Naive B cell (primary cell): Measurements from ENCODE around the gene SPATA20. TPM values are rescaled to one million over a fixed set of nuclear protein-coding genes. Genes with fewer than 3 reads are reported as not detected.

Source experiments
- ATAC-seq, 2 donors: fragments of 150-1000 bp; cut with Tn5 transposase; 2 replicates each; pipeline ENCODE4 v1.10.0; 2021; ENCODE audit warnings: low read depth in 2 of 2, mild to moderate bottlenecking in 2 of 2, moderate library complexity in 2 of 2
- DNase-seq: peaks from one replicate; pipeline ENCODE4 v3.0.0; 2022
- H3K27ac Mint-ChIP-seq, 6 donors: one replicate each; pipeline ENCODE4 v1.8.0; 2020 to 2022; ENCODE audit warnings: mild to moderate bottlenecking in 6 of 6, mixed read lengths in 6 of 6, moderate library complexity in 5 of 6, inconsistent platforms in 2 of 6
- H3K27me3 Mint-ChIP-seq, 3 donors: one replicate each; pipeline ENCODE4 v1.8.0; 2021 to 2022; ENCODE audit warnings: mixed read lengths in 3 of 3, mild to moderate bottlenecking in 1 of 3
- H3K36me3 Mint-ChIP-seq, 2 donors: one replicate each; pipeline ENCODE4 v1.8.0; 2020 to 2022; ENCODE audit warnings: mixed read lengths in 2 of 2, inconsistent platforms in 1 of 2, mild to moderate bottlenecking in 1 of 2
- H3K4me1 Mint-ChIP-seq, 3 donors: one replicate each; pipeline ENCODE4 v1.8.0; 2020 to 2022; ENCODE audit warnings: mixed read lengths in 3 of 3, inconsistent platforms in 1 of 3, mild to moderate bottlenecking in 1 of 3, moderate library complexity in 1 of 3
- H3K4me3 Mint-ChIP-seq, 8 donors: one replicate each; pipeline ENCODE4 v1.8.0; 2020 to 2022; ENCODE audit warnings: mild to moderate bottlenecking in 8 of 8, mixed read lengths in 8 of 8, moderate library complexity in 8 of 8, inconsistent platforms in 2 of 8
- H3K9me3 Mint-ChIP-seq, 7 donors: one replicate each; pipeline ENCODE4 v1.8.0; 2020 to 2022; ENCODE audit warnings: mixed read lengths in 7 of 7, mild to moderate bottlenecking in 5 of 7, inconsistent platforms in 2 of 7, moderate library complexity in 1 of 7
- polyA plus RNA-seq, 6 donors: library from polyadenylated mRNA; unstranded; fragments of 300-500 nt; fragmentation: Illumina TruSeq; gene quantifications; one replicate each; pipeline ENCODE4 v1.2.3, GENCODE V29; 2021; ENCODE audit warnings: low read depth in 6 of 6

Gene SPATA20
- polyA plus RNA-seq, 6 donors from 2014 or later: 8.2 to 17.0 (median 11.9) TPM

DNA sequence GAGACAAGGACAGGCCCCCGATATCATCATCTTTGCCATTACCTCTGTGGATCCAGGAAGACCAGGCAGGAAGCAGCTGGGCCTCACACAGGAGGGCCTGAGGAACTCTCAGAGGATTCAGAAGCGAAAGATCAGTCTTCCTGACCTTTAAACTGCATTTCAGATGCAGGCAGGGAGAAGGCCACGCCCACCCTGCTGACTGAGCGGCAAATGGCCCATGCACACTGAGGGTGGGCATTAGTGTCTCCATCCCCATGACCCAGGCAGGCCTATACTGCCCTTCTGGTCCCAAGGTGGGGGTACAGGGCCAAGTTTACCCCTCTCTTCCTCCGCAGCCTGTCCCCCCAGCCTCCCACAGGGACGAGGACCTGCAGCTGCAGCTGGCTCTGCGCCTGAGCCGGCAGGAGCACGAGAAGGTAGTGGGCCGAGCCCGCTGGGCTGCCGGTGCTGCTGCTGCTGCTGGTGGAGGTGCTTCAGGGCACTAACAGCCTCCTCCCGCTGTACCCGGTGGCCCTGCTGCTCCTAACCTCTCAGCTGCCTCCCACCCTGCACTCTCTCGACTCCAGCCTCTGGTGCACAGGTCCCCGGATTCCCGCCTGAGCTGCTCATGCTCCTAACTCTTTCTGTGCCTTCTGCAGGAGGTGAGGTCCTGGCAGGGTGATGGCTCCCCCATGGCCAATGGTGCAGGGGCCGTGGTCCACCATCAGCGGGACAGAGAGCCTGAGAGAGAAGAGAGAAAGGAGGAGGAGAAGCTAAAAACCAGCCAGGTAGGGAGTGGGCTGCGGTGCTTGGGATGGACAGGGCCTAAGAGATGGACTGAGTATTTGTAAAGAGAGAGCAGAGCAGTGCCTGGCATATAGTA lies 8.2 kb upstream of the SPATA20 start:
- no peak overlapping the region for H3K4me3 Mint-ChIP-seq
- H3K9me3 Mint-ChIP-seq: no peaks in the 10 kb centered on the region
- H3K36me3 Mint-ChIP-seq: no peaks in the 10 kb centered on the region
- peaks cover 20 to 31% (median 28%) of the 10 kb centered on the region in 3 donors for H3K27me3 Mint-ChIP-seq
- peaks cover 15 to 17% (median 16%) of the 10 kb centered on the region in 3 donors for H3K4me1 Mint-ChIP-seq
- peak overlapping the region in 1 of 6 donors; percentile 62 for H3K27ac Mint-ChIP-seq
- DNase-seq (no peak), ATAC-seq (no peak)

DNA sequence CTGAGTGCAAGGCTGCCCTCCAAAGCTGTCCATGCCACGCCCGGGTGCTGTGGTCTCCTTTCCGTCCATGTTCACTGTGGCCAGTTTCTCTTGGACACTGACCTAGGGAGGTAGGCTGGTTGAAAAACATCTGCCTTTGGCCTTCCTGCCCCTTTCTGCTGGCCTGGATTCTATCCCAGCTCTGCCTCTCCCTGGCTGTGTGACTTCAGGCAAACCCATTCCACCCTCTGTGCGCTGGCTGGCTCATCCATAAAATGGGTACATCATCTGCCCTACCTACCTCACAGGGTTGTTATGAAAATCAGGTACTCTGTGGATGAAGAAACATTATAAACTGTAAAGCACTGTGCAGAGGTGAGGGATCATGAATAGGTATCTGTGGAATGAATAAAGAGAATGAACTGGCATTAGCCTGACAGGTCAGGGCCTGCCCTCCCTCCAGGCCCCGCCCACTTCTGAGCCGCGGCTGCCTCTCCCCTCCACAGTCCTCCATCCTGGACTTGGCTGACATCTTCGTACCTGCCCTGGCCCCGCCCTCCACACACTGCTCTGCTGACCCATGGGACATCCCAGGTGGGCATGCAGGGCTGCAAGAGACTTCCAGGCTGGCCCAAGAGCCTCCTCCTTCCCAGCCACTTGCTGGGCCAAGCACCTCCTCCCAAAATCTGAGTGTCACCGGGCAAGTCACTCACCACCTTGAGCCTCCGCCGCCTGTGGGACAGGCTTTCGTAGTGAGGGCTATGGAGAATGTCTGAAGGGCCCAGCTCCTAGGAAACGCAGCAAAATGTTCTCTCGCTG lies 7.0 kb upstream of the SPATA20 start:
- H3K27ac Mint-ChIP-seq: no peak overlapping the region
- H3K4me3 Mint-ChIP-seq: peak overlapping the region in 1 of 8 donors; percentile 25
- ATAC-seq (no peak), DNase-seq (no peak)
- H3K36me3 Mint-ChIP-seq: peaks cover 0 to 3% of the 10 kb centered on the region in 2 donors
- peaks cover 9 to 20% (median 11%) of the 10 kb centered on the region in 3 donors for H3K4me1 Mint-ChIP-seq
- H3K9me3 Mint-ChIP-seq: no peaks in the 10 kb centered on the region
- peaks cover 16 to 32% (median 27%) of the 10 kb centered on the region in 3 donors for H3K27me3 Mint-ChIP-seq

DNA sequence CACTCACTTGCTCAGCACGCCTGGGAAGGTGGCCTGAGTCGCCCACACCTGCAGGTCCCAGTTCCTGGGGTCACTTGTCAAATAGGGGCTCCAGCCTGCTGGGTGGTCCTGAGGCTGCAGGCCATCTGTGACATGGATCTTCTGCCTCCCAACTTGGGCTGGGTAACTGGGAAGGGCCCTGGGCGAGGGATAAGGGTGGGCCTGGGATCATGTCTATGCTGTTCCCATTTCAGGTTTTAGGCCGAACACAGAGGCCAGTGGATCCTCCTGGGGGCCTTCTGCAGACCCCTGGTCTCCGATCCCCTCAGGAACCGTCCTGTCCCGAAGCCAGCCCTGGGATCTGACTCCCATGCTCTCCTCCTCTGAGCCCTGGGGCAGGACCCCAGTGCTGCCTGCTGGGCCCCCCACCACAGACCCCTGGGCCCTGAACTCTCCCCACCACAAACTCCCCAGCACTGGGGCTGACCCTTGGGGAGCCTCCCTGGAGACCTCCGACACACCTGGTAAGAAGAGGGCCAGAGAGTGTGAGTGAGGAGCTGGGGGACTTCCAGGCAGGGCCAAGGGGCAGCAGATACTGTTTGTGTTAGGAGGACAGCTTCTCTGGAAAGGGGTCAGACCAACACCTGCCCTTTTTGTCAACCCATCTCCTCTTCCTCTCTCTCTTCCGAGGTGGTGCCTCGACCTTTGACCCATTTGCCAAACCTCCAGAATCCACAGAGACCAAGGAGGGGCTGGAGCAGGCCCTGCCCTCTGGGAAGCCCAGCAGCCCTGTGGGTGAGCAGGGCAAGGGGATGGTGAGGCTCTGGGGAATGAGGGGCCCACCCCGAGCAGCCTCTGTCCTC lies 6.2 kb upstream of the SPATA20 start:
- DNase-seq: no peak
- Mint-ChIP-seq H3K4me1 (peaks cover 9 to 22% (median 11%) of the 10 kb centered on the region in 3 donors), H3K4me3 (peak overlapping the region in 7 of 8 donors; percentile 9 to 93 (median 85)), H3K36me3 (peaks cover 0 to 3% of the 10 kb centered on the region in 2 donors), H3K27me3 (peaks cover 9 to 32% (median 26%) of the 10 kb centered on the region in 3 donors), H3K9me3 (no peaks in the 10 kb centered on the region), H3K27ac (no peak overlapping the region)
- no peak for ATAC-seq

DNA sequence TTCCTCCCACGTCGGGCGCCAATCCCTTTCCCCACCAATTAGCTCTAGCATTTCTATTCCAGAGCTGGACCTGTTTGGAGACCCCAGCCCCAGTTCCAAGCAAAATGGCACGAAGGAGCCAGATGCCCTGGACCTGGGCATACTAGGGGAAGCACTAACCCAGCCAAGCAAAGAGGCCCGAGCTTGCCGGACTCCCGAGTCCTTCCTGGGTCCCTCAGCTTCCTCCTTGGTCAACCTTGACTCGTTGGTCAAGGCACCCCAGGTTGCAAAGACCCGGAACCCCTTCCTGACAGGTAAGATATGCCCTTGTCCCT lies 5.6 kb upstream of the SPATA20 start:
- peaks cover 12 to 25% (median 14%) of the 10 kb centered on the region in 3 donors for H3K4me1 Mint-ChIP-seq
- ATAC-seq (no peak), DNase-seq (no peak)
- no peak overlapping the region for H3K27ac Mint-ChIP-seq
- peaks cover 3 to 32% (median 21%) of the 10 kb centered on the region in 3 donors for H3K27me3 Mint-ChIP-seq
- peak overlapping the region; percentile 83 to 94 (median 88) for H3K4me3 Mint-ChIP-seq
- H3K36me3 Mint-ChIP-seq: peaks cover 0 to 3% of the 10 kb centered on the region in 2 donors
- H3K9me3 Mint-ChIP-seq: no peaks in the 10 kb centered on the region

DNA sequence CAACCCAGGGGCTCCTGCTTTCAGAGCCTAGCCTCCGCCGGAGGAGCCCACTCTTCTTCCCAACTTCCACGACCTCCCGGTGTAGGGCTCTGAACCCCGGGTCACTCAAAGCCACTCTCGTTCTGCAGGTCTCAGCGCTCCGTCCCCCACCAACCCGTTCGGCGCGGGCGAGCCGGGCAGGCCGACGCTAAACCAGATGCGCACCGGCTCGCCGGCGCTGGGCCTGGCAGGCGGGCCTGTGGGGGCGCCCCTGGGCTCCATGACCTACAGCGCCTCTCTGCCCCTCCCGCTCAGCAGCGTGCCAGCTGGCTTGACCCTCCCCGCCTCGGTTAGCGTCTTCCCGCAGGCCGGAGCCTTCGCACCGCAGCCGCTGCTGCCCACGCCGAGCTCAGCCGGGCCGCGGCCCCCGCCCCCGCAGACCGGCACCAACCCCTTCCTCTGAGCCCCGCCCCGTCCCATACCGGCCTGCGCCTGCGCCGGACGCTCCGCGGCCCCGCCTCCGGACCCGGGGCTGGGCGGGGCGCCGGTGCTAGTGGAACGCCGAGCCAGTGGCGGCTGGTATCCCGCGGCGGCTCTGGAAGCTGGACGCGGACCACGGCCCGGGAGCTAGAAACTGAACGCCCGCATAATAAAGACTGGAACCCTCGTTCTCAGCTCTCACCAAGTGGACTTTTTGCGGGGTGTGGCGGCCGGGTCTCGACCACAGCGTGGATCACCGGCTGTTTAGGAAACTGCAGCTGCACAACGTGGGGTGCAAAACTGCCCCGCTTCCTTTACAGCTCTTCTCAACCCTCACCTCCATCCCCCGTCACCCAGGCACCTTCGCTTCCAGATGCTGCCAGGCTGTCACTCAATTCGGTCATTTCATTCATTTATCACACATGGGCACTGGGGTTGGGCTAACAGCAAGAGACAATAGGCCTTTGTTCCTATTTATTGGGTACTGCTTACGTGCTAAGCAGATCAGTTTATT lies 5.0 kb upstream of the SPATA20 start:
- ATAC-seq: peak; percentile 82 to 85
- Mint-ChIP-seq H3K36me3 (peaks cover 0 to 3% of the 10 kb centered on the region in 2 donors), H3K27ac (peak overlapping the region in 3 of 6 donors; percentile 9 to 87 (median 52)), H3K4me3 (peak overlapping the region; percentile 83 to 94 (median 88)), H3K27me3 (peaks cover 0 to 30% (median 18%) of the 10 kb centered on the region in 3 donors), H3K9me3 (no peaks in the 10 kb centered on the region), H3K4me1 (peaks cover 16 to 31% (median 19%) of the 10 kb centered on the region in 3 donors)
- DNase-seq: peak; percentile 88

DNA sequence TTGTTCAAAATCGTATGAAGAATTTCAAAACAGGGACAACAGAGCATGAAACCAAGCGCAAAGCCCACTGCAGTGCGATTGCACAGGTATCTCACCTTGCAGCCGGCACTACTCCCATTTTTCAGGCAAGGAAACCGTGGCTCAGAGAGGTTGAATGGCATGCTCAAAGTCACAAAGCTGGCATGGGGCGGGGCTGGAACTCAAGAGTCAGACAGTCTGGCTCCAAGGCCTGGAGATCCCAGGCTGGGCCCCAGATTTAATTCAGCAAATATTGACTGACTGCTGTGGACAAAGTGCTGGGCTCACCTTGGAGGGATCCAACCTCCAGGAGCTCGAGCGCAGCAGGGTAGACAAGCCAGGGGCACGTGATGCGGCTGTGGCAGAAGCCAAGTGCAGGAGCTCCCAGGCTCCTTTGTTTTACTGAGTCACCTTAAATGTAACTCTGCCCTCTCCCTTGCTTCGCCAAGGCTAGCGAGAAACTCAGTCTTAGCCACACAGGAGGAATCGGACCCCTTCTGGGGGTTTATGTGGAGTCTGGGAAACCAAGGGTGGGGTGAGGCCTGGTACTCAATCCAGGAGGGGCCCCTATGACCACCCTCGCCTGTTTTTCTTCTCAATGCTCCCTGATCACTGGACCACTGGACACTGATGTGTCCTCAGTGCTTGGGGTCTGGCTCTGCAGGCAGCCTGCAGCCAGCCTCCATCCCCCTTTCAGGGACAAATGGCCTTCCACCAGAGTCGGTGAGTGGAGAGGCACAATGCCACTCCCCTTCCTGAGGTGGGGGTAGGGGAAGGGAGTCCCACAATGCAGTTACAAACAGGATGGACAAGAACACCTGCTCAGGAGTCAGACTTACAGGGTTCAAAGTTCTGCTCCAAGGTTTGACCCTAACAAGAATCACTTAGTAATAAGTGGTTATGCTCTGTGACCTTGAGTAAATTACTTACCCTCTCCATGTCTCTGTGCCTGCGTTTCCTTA lies 3.9 kb upstream of the SPATA20 start:
- Mint-ChIP-seq H3K4me3 (peak overlapping the region in 7 of 8 donors; percentile 83 to 94 (median 85)), H3K36me3 (peaks cover 0 to 3% of the 10 kb centered on the region in 2 donors), H3K9me3 (no peaks in the 10 kb centered on the region), H3K4me1 (peaks cover 20 to 35% (median 25%) of the 10 kb centered on the region in 3 donors), H3K27ac (peak overlapping the region in 1 of 6 donors; percentile 32), H3K27me3 (peaks cover 0 to 30% (median 18%) of the 10 kb centered on the region in 3 donors)
- DNase-seq (no peak), ATAC-seq (no peak)

DNA sequence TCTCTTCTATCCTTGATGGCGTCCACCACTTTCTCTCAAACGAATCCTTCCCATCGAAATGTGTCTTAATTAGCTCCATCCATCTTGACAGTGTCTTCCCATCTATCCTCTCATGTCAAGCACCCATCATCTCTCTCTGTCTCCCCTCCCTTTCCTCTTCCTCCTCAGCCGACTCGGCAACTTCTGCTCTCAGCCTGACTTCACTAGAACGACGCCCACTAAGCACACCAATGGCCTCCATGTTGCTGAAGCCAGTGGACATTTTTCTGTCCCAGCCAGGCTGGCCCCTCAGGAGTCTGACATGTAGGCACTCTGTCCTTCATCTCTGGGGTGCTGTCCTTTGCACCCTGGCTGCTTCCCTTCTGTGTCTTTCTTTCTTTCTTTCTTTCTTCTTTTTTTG lies 2.5 kb upstream of the SPATA20 start:
- H3K4me3 Mint-ChIP-seq: peak overlapping the region in 3 of 8 donors; percentile 11 to 83 (median 37)
- peaks cover 0 to 30% (median 18%) of the 10 kb centered on the region in 3 donors for H3K27me3 Mint-ChIP-seq
- DNase-seq: no peak
- no peak for ATAC-seq
- H3K4me1 Mint-ChIP-seq: peaks cover 20 to 35% (median 25%) of the 10 kb centered on the region in 3 donors
- H3K36me3 Mint-ChIP-seq: peaks cover 0 to 3% of the 10 kb centered on the region in 2 donors
- H3K9me3 Mint-ChIP-seq: no peaks in the 10 kb centered on the region
- peak overlapping the region in 3 of 6 donors; percentile 16 to 89 (median 82) for H3K27ac Mint-ChIP-seq

DNA sequence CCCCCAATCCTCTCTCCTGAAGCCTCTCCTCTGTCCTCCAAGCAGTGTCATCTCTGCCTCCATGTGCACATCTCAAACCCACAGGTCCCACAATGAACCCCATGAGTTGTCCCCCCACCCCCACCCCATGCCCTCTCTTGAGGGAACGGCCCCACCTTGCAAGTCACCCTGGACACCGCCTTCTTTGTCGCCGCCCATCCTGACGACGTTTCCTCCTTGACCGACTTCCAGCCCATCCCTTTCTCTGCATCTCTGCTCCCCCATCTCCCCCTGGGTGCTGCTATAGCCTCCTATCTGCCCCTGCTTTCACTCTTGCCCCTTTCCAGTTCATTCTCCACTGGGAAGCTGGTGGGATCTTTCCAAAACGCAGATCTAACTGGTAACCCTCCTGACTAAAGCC lies 1.7 kb upstream of the SPATA20 start:
- H3K4me3 Mint-ChIP-seq: peak overlapping the region in 3 of 8 donors; percentile 30 to 85 (median 66)
- no peak for DNase-seq
- peaks cover 0 to 30% (median 18%) of the 10 kb centered on the region in 3 donors for H3K27me3 Mint-ChIP-seq
- no peaks in the 10 kb centered on the region for H3K9me3 Mint-ChIP-seq
- H3K4me1 Mint-ChIP-seq: peaks cover 20 to 35% (median 25%) of the 10 kb centered on the region in 3 donors
- peaks cover 0 to 3% of the 10 kb centered on the region in 2 donors for H3K36me3 Mint-ChIP-seq
- H3K27ac Mint-ChIP-seq: peak overlapping the region in 1 of 6 donors; percentile 72
- no peak for ATAC-seq

DNA sequence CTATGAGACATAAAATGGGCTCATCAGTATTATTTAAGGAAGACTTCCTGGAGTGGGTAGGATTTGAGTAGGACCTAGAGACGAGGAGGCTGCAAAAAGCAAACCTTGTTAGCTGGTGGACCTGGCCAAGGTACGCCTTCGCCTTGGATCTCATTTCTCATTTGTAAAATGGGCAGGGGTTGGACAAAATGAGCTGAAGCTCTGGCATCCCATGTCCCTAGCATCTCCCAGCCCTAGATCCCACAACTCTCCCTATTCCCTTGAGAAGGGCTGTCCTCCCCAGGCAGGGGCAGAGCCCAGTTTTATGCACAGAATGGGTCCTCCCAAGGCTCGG lies 306 bp upstream of the SPATA20 start:
- Mint-ChIP-seq H3K9me3 (no peaks in the 10 kb centered on the region), H3K4me3 (peak overlapping the region; percentile 56 to 90 (median 78)), H3K4me1 (peaks cover 17 to 29% (median 22%) of the 10 kb centered on the region in 3 donors), H3K27ac (peak overlapping the region in 2 of 6 donors; percentile 20 to 24), H3K36me3 (peaks cover 0 to 3% of the 10 kb centered on the region in 2 donors), H3K27me3 (peaks cover 0 to 30% (median 18%) of the 10 kb centered on the region in 3 donors)
- no peak for ATAC-seq
- no peak for DNase-seq

DNA sequence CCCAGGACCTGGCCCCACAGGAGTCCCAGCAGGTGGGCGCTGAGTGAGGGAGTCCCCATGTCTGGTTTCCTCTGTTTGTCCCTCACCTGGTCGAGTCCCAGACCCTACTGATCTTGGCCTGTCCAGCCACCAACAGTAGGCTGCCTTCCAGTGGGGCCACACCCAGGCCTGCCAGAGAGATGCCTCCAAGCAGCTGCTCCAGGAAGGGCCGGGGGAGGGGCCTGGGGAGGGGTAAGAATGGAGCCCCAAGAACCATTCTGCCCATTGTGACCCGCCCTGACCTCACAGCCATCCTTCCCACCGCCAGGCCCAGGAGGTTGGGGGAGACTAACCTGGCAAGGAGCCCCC lies 736 bp downstream of the SPATA20 start:
- peaks cover 0 to 30% (median 18%) of the 10 kb centered on the region in 3 donors for H3K27me3 Mint-ChIP-seq
- peak overlapping the region; percentile 67 to 90 (median 84) for H3K4me3 Mint-ChIP-seq
- H3K36me3 Mint-ChIP-seq: peaks cover 0 to 3% of the 10 kb centered on the region in 2 donors
- no peaks in the 10 kb centered on the region for H3K9me3 Mint-ChIP-seq
- DNase-seq (no peak), ATAC-seq (no peak)
- H3K4me1 Mint-ChIP-seq: peaks cover 11 to 22% (median 19%) of the 10 kb centered on the region in 3 donors
- peak overlapping the region in 1 of 6 donors; percentile 85 for H3K27ac Mint-ChIP-seq

DNA sequence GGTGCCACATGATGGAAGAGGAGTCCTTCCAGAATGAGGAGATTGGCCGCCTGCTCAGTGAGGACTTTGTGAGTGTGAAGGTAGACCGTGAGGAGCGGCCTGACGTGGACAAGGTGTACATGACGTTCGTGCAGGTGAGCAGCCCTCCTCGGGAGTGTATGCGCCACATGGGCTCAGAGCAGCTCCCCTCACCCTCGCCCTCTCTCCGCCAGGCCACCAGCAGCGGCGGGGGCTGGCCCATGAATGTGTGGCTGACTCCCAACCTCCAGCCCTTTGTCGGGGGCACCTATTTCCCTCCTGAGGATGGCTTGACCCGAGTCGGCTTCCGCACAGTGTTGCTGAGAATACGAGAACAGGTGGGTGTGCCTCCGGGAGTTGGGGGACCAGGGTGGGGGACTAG lies 1.9 kb downstream of the SPATA20 start:
- ATAC-seq (no peak), DNase-seq (no peak)
- Mint-ChIP-seq H3K9me3 (no peaks in the 10 kb centered on the region), H3K27me3 (peaks cover 0 to 37% (median 17%) of the 10 kb centered on the region in 3 donors), H3K4me3 (peak overlapping the region in 1 of 8 donors; percentile 9), H3K4me1 (peaks cover 11 to 20% (median 19%) of the 10 kb centered on the region in 3 donors), H3K27ac (no peak overlapping the region), H3K36me3 (peaks cover 0 to 3% of the 10 kb centered on the region in 2 donors)
